OCI-LY1 (cell line): ENCODE results near the gene GIGYF1.

Experiments used
- H2AFZ ChIP-seq: fragments of 200-600 bp; sonication (generic), shearing (Covaris generic); 2 replicates; pipeline ENCODE4 v1.6.0; 2014; ENCODE audit warnings: antibody characterized with exemption, mild to moderate bottlenecking, low read length
- H3F3A ChIP-seq: fragments of 200-600 bp; sonication (generic), shearing (Covaris generic); 2 replicates; pipeline ENCODE4 v1.6.0; 2014; ENCODE audit warnings: mild to moderate bottlenecking, antibody characterized with exemption, low read length, moderate library complexity; ENCODE audit not compliant: insufficient read depth
- H3K27ac ChIP-seq: fragments of 200-600 bp; sonication (generic); 2 replicates; pipeline ENCODE4 v1.5.1; 2014; ENCODE audit warnings: low read length, mixed run types, mild to moderate bottlenecking, low read depth; ENCODE audit not compliant: poor library complexity, severe bottlenecking
- H3K27me3 ChIP-seq: fragments of 200-600 bp; sonication (generic); 2 replicates; pipeline ENCODE4 v1.6.0; 2014; ENCODE audit warnings: antibody characterized with exemption, mild to moderate bottlenecking, low read length, moderate library complexity; ENCODE audit not compliant: insufficient read depth
- H3K36me3 ChIP-seq: fragments of 200-600 bp; sonication (generic); 2 replicates; pipeline ENCODE4 v1.6.1; 2014; ENCODE audit warnings: mild to moderate bottlenecking, antibody characterized with exemption, low read length, moderate library complexity, mixed read lengths; ENCODE audit not compliant: insufficient read depth
- H3K4me1 ChIP-seq: fragments of 200-600 bp; sonication (generic); 2 replicates; pipeline ENCODE4 v1.5.1; 2014; ENCODE audit warnings: mild to moderate bottlenecking, low read length, moderate library complexity; ENCODE audit not compliant: insufficient read depth, severe bottlenecking
- H3K4me2 ChIP-seq: fragments of 200-600 bp; sonication (generic), shearing (Covaris generic); 2 replicates; pipeline ENCODE4 v1.6.1; 2014; ENCODE audit warnings: low read length
- H3K4me3 ChIP-seq: fragments of 200-600 bp; sonication (generic); 2 replicates; pipeline ENCODE4 v1.5.1; 2014; ENCODE audit warnings: low read length, low read depth, mild to moderate bottlenecking, mixed read lengths; ENCODE audit not compliant: poor library complexity, severe bottlenecking
- H3K79me2 ChIP-seq: fragments of 200-600 bp; shearing (Covaris generic); 2 replicates; pipeline ENCODE4 v1.6.1; 2016; ENCODE audit warnings: mixed run types, low read length, mixed read lengths; ENCODE audit not compliant: insufficient read depth
- H3K9ac ChIP-seq: fragments of 200-600 bp; sonication (generic), shearing (Covaris generic); 2 replicates; pipeline ENCODE4 v1.6.1; 2014; ENCODE audit warnings: mild to moderate bottlenecking, low read length, mixed read lengths
- H3K9me2 ChIP-seq: fragments of 200-600 bp; sonication (generic), shearing (Covaris generic); 2 replicates; pipeline ENCODE4 v1.6.1; 2014; ENCODE audit warnings: low read depth, mild to moderate bottlenecking, low read length, mixed read lengths
- H3K9me3 ChIP-seq: fragments of 200-600 bp; shearing (Covaris generic); 2 replicates; pipeline ENCODE4 v1.6.1; 2014; ENCODE audit warnings: low read length, mixed read lengths
- H4K20me1 ChIP-seq: fragments of 200-600 bp; sonication (generic), shearing (Covaris generic); 2 replicates; pipeline ENCODE4 v1.6.0; 2016; ENCODE audit warnings: mild to moderate bottlenecking, low read length; ENCODE audit not compliant: insufficient read depth
- CTCF ChIP-seq: fragments of 200-600 bp; sonication (generic), shearing (Covaris generic); IDR thresholded peaks from 2 replicates; pipeline ENCODE4 v1.5.1; 2017; ENCODE audit warnings: mild to moderate bottlenecking, antibody characterized with exemption, low read length, moderate library complexity, mixed read lengths
- EZH2 ChIP-seq: fragments of 200-600 bp; sonication (generic), shearing (Covaris generic); IDR thresholded peaks from 2 replicates; pipeline ENCODE4 v1.8.0; 2017; ENCODE audit warnings: borderline replicate concordance, mixed run types, mild to moderate bottlenecking, antibody characterized with exemption, low read length, moderate library complexity, mixed read lengths

GIGYF1 gene

DNA sequence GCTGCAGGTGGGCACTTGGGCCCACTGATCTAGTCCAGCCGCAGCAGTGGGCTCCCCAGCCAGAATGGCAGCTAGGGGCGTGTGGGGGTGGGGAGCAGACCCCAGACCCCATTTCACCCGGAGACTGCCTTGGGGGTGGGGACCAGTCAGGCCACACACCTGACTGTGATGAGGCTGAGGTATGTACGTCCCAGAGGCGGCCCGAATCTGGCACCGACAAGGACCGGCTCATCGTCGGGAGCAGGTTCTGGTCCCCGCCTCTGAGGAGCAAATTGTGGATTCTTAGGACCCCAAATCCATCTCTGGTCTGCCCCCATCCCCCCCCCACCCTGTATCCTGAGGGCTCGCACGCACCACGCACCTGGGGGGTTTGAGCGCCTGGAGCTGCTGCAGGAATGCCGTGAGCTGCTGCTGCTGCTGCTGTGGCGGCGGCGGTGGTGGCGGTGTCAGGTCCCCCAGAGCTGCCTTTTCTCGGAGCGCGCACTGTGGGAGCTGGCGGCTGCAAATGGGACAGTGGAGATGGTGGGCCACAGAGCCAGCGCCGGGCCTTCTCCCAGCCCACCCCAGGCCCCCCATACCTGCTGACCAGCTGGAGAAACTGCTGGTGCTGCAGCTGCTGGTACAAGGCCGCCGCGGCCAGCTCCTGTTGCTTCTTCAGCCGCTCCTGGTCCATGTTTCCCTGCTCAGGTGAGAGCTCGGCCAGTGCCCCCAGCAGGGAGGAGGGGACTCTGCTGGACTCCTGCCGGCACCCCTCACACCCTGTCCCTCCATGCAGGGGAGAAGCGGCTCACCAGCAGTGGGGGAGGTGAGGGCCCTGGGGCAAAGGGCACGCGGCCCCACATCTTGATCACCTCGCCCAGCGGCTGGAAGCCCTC, 10.2 kb downstream of the GIGYF1 start:
- peaks cover 99% of the 10 kb centered on the region for H3K36me3 ChIP-seq
- H2AFZ ChIP-seq, result no peak overlapping the region
- no peaks in the 10 kb centered on the region for H3K79me2 ChIP-seq
- H4K20me1 ChIP-seq, result no peaks in the 10 kb centered on the region
- H3K4me3 ChIP-seq, result no peak overlapping the region
- H3F3A ChIP-seq, result no peaks in the 10 kb centered on the region
- H3K9ac ChIP-seq, result no peak overlapping the region
- no peaks in the 10 kb centered on the region for H3K9me2 ChIP-seq
- no peak overlapping the region for H3K4me2 ChIP-seq
- H3K9me3 ChIP-seq, result no peaks in the 10 kb centered on the region
- H3K4me1 ChIP-seq, result no peaks in the 10 kb centered on the region
- H3K27ac ChIP-seq, result no peak overlapping the region
- TF ChIP-seq CTCF (no peak), EZH2 (no peak)
- H3K27me3 ChIP-seq, result no peaks in the 10 kb centered on the region

- no peaks in the 10 kb centered on the region for H4K20me1 ChIP-seq
Measured at GRCh38 chr7:100682991-100683658, 10.9 kb downstream of the GIGYF1 start.

DNA sequence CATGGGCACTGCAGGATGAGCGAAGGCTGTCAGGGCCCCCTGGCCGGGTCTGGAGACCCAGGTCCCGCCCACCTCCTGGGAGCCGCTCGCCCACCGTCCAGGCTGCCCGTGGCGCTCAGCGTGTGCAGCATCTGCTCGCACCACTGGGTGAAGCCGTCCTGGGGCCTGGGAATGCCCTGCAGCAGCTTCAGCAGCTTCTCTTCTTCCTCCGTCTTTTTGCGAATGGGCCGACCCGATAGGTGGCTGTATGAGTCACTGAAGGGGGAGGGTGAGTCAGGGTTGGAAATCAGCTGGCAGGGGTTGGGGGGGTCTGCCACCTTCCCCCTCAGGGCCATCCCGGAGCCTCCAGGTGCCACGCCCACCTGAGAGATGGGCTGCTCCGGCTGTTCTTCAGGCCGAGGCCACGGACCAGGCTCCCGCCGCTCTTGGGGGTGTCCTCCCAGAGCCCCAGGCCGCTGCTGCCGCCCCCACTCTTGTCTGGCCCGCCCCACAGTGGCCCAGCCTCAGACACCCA, 11.8 kb downstream of the GIGYF1 start:
- no peak overlapping the region for H3K9ac ChIP-seq
- no peaks in the 10 kb centered on the region for H3K4me1 ChIP-seq
- no peak overlapping the region for H2AFZ ChIP-seq
- no peaks in the 10 kb centered on the region for H3K9me3 ChIP-seq
- no peaks in the 10 kb centered on the region for H3K79me2 ChIP-seq
- TF ChIP-seq EZH2 (no peak), CTCF (no peak)
- no peak overlapping the region for H3K4me3 ChIP-seq
- no peaks in the 10 kb centered on the region for H3K27me3 ChIP-seq
- no peaks in the 10 kb centered on the region for H3F3A ChIP-seq
- H3K4me2 ChIP-seq, result no peak overlapping the region
- no peaks in the 10 kb centered on the region for H4K20me1 ChIP-seq
- H3K9me2 ChIP-seq, result no peaks in the 10 kb centered on the region
- H3K36me3 ChIP-seq, result peaks cover 98% of the 10 kb centered on the region
- H3K27ac ChIP-seq, result no peak overlapping the region

More at GRCh38 chr7:100682991-100683658, 10.9 kb downstream of the GIGYF1 start:
- H3K27me3 ChIP-seq, result no peaks in the 10 kb centered on the region
- no peak overlapping the region for H3K9ac ChIP-seq
- H3F3A ChIP-seq, result no peaks in the 10 kb centered on the region
- no peak overlapping the region for H3K27ac ChIP-seq
- no peaks in the 10 kb centered on the region for H3K79me2 ChIP-seq
- H3K9me2 ChIP-seq, result no peaks in the 10 kb centered on the region
- H3K4me3 ChIP-seq, result no peak overlapping the region
- H2AFZ ChIP-seq, result no peak overlapping the region
- H3K4me2 ChIP-seq, result no peak overlapping the region
- no peaks in the 10 kb centered on the region for H3K9me3 ChIP-seq
- H3K4me1 ChIP-seq, result no peaks in the 10 kb centered on the region
- TF ChIP-seq CTCF, result no peak
- TF ChIP-seq EZH2, result no peak
- H3K36me3 ChIP-seq, result peaks cover 98% of the 10 kb centered on the region
